ENCODE results near the gene FERMT2. TPM values are rescaled to one million over a fixed set of nuclear protein-coding genes. Genes with fewer than 3 reads are reported as not detected.

FERMT2 gene
- polyA plus RNA-seq, 2 of the 4 experiments (the other 2 are of a cell fraction), result 42.9 to 102 TPM

GRCh38 chr14:52954346-52955214 lies 3.7 kb upstream of the FERMT2 start:
- Histone ChIP-seq H3K9me3 (no peaks in the 10 kb centered on the region), H3K4me2 (no peak overlapping the region), H3K4me1 (peaks cover 7% of the 10 kb centered on the region; the same call in 2 of the 3 replicates), H3K4me3 (no peak overlapping the region), H3K27ac (no peak overlapping the region)
- FAIRE-seq (no peak), DNase-seq (ENCODE audit: low read depth in 1 of 2, low spot score in 1 of 2) (no peak), ATAC-seq (no peak)
- CTCF ChIA-PET, result interaction anchor here (0.6 to 1.9 kb wide), 3 partner anchors 68 to 131 kb away, joined by 3 to 6 read pairs (median 5); no protein-coding TSS in a partner anchor
- 93% methylated on average over 6 of the region's 6 CpGs for WGBS (ENCODE audit: missing lambda C conversion rate)
- POLR2A ChIA-PET, result no interaction called here
- TF ChIP-seq FOSL2 (IDR thresholded peaks at IDR 0.05) (no peak), FOSL2 (CRISPR knock-in tag; IDR thresholded peaks at IDR 0.05) (no peak), E2F6 (IDR thresholded peaks at IDR 0.05; ENCODE audit: borderline replicate concordance, low read depth) (no peak), MAZ (IDR thresholded peaks at IDR 0.05; ENCODE audit: borderline replicate concordance, low read depth, low read length) (no peak), TP53 (CRISPR knock-in tag; IDR thresholded peaks at IDR 0.05) (no peak), SMC3 (IDR thresholded peaks at IDR 0.05) (no peak), JUN (IDR thresholded peaks at IDR 0.05) (no peak), ATOH8 (CRISPR knock-in tag; IDR thresholded peaks at IDR 0.05; ENCODE audit: low read depth) (no peak), USF2 (IDR thresholded peaks at IDR 0.05) (no peak), HDAC2 (IDR thresholded peaks at IDR 0.05) (no peak), ZFP36 (IDR thresholded peaks at IDR 0.05; ENCODE audit: borderline replicate concordance, partially characterized antibody) (no peak), EP300 (IDR thresholded peaks at IDR 0.05) (no peak), HMGXB4 (CRISPR knock-in tag; IDR thresholded peaks at IDR 0.05; ENCODE audit: borderline replicate concordance) (no peak), ZC3H11A (IDR thresholded peaks at IDR 0.05) (no peak), RARB (CRISPR knock-in tag; IDR thresholded peaks at IDR 0.05) (no peak), CTCF (IDR thresholded peaks at IDR 0.05) (no peak), FOXS1 (CRISPR knock-in tag; IDR thresholded peaks at IDR 0.05) (no peak), KDM1A (IDR thresholded peaks at IDR 0.05; ENCODE audit: low read depth) (no peak), NR3C1 (IDR thresholded peaks at IDR 0.05) (no peak), RFX5 (IDR thresholded peaks at IDR 0.05) (no peak), MAX (IDR thresholded peaks at IDR 0.05) (no peak)
